Measurements from ENCODE around the gene USP19. TPM values are rescaled to one million over a fixed set of nuclear protein-coding genes. Genes with fewer than 3 reads are reported as not detected.

Gene USP19
- total RNA-seq = 10 to 100 TPM; 61.5 to 63.2 TPM
- polyA plus RNA-seq (2013, experiment 1 of 2) = 50.7 TPM
- polyA plus RNA-seq (2013, experiment 2 of 2) = 43.1 TPM
- long read RNA-seq, experiment 1, partial matches to known transcripts = 13 of 26 reads
- long read RNA-seq, experiment 1, other reads (novel, unspliced or antisense) = 12 of 26 reads
- long read RNA-seq, experiment 2, full-length matches to known transcripts = 14 of 118 reads
- long read RNA-seq, experiment 2, partial matches to known transcripts = 24 of 118 reads
- long read RNA-seq, experiment 2, other reads (novel, unspliced or antisense) = 80 of 118 reads
- long read RNA-seq, experiment 3, full-length matches to known transcripts = 7 of 69 reads
- long read RNA-seq, experiment 3, partial matches to known transcripts = 16 of 69 reads
- long read RNA-seq, experiment 3, other reads (novel, unspliced or antisense) = 46 of 69 reads
- long read RNA-seq, experiment 4 = 0 reads

- peak within 1 kb of the TSS; percentile 88 for H3K9ac ChIP-seq (ENCODE audit: extremely low read depth, low read length, poor library complexity, severe bottlenecking)
- peak; percentile 12 for TF ChIP-seq CTCF (conservative IDR thresholded peaks at IDR 0.05)
- peaks cover 39% of the 10 kb centered on the region for H3K36me3 Mint-ChIP-seq (ENCODE audit: low read depth)
- H3K4me3 Mint-ChIP-seq = peak within 1 kb of the TSS; percentile 76
- no peaks in the 10 kb centered on the region for H3K9me3 Mint-ChIP-seq
- peaks cover 4% of the 10 kb centered on the region for H3K4me1 Mint-ChIP-seq
- no peaks in the 10 kb centered on the region for H3K27me3 Mint-ChIP-seq (ENCODE audit: insufficient read depth)
- 1 to 2% methylated on average over 38 to 70 of the region's 70 CpGs for WGBS, 2 experiments (ENCODE audit: insufficient coverage in 1 of 2, insufficient read length in 1 of 2)
- H3K4me1 ChIP-seq (ENCODE audit: control insufficient read depth, insufficient read depth, low read length) = peaks cover 4% of the 10 kb centered on the region
- H3K27ac ChIP-seq (ENCODE audit: low read depth, low read length) = peak within 1 kb of the TSS; percentile 95
- peaks cover 64% of the 10 kb centered on the region for H3K36me3 ChIP-seq (ENCODE audit: control insufficient read depth, insufficient read depth, low read length)
- H3K4me3 ChIP-seq (ENCODE audit: low read length) = peak within 1 kb of the TSS; percentile 89
- H3K27me3 ChIP-seq (ENCODE audit: control insufficient read depth, insufficient read depth, low read length, poor library complexity, severe bottlenecking) = no peaks in the 10 kb centered on the region
- H3K9me3 ChIP-seq (ENCODE audit: control insufficient read depth, low read length) = no peaks in the 10 kb centered on the region
- peak within 1 kb of the TSS; percentile 86 for H3K27ac Mint-ChIP-seq
- peak; percentile 98 for DNase-seq
Observed at GRCh38 chr3:49120438-49121131, at the start of gene USP19. Gene USP19, minus strand, starts transcription at chr3:49120823. Its CDS starts 1,678 bp downstream, at chr3:49119145.

GRCh38 chr3:49166752-49167556, 46.3 kb upstream of the USP19 start:
- WGBS, 2 experiments (ENCODE audit: insufficient coverage in 1 of 2, insufficient read length in 1 of 2) = 88 to 100% methylated on average over 2 to 6 of the region's 6 CpGs
- Mint-ChIP-seq H3K9me3 (peaks cover 1% of the 10 kb centered on the region), H3K4me3 (peak overlapping the region; percentile 92), H3K27me3 (ENCODE audit: insufficient read depth) (peaks cover 29% of the 10 kb centered on the region), H3K4me1 (peaks cover 13% of the 10 kb centered on the region), H3K36me3 (ENCODE audit: low read depth) (peaks cover 18% of the 10 kb centered on the region), H3K27ac (peak overlapping the region; percentile 91)
- Histone ChIP-seq H3K27ac (ENCODE audit: low read depth, low read length) (no peak overlapping the region), H3K4me1 (ENCODE audit: control insufficient read depth, insufficient read depth, low read length) (peaks cover 4% of the 10 kb centered on the region), H3K27me3 (ENCODE audit: control insufficient read depth, insufficient read depth, low read length, poor library complexity, severe bottlenecking) (peaks cover 15% of the 10 kb centered on the region), H3K9me3 (ENCODE audit: control insufficient read depth, low read length) (peaks cover 7% of the 10 kb centered on the region), H3K4me3 (ENCODE audit: low read length) (peak overlapping the region; percentile 99), H3K9ac (ENCODE audit: extremely low read depth, low read length, poor library complexity, severe bottlenecking) (no peak overlapping the region), H3K36me3 (ENCODE audit: control insufficient read depth, insufficient read depth, low read length) (peaks cover 26% of the 10 kb centered on the region)
- DNase-seq = no peak
- no peak for TF ChIP-seq CTCF (conservative IDR thresholded peaks at IDR 0.05)
